ENCODE results near the gene ZBTB7A.

- TF ChIP-seq ZNF121 (CRISPR knock-in tag; IDR thresholded peaks at IDR 0.05), result no peak
- TF ChIP-seq, protein P1, sequence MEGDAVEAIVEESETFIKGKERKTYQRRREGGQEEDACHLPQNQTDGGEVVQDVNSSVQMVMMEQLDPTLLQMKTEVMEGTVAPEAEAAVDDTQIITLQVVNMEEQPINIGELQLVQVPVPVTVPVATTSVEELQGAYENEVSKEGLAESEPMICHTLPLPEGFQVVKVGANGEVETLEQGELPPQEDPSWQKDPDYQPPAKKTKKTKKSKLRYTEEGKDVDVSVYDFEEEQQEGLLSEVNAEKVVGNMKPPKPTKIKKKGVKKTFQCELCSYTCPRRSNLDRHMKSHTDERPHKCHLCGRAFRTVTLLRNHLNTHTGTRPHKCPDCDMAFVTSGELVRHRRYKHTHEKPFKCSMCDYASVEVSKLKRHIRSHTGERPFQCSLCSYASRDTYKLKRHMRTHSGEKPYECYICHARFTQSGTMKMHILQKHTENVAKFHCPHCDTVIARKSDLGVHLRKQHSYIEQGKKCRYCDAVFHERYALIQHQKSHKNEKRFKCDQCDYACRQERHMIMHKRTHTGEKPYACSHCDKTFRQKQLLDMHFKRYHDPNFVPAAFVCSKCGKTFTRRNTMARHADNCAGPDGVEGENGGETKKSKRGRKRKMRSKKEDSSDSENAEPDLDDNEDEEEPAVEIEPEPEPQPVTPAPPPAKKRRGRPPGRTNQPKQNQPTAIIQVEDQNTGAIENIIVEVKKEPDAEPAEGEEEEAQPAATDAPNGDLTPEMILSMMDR (IDR thresholded peaks at IDR 0.05), result no peak
- TF ChIP-seq ETV6 (CRISPR knock-in tag; IDR thresholded peaks at IDR 0.05), result no peak
- TF ChIP-seq ZBTB43 (CRISPR knock-in tag; IDR thresholded peaks at IDR 0.05), result no peak
- TF ChIP-seq TCF7 (CRISPR knock-in tag; IDR thresholded peaks at IDR 0.05; ENCODE audit: low read depth), result no peak
- no peak for TF ChIP-seq CBFB (CRISPR knock-in tag; IDR thresholded peaks at IDR 0.05; ENCODE audit: low read depth)
- no peak for TF ChIP-seq ZNF263 (CRISPR knock-in tag; IDR thresholded peaks at IDR 0.05; ENCODE audit: low read depth)
- no peak for TF ChIP-seq ZNF317 (CRISPR knock-in tag; IDR thresholded peaks at IDR 0.05; ENCODE audit: borderline replicate concordance, low read depth)
Measured at GRCh38 chr19:4051175-4052101, 15.3 kb downstream of the ZBTB7A start.
